Pancreas (tissue), 10 donors: Measurements from ENCODE around the gene SRPRB. TPM values are rescaled to one million over a fixed set of nuclear protein-coding genes. Genes with fewer than 3 reads are reported as not detected.

Experiments
- ATAC-seq, 4 donors: fragments of 200-7000 bp; cut with Tn5 transposase; one replicate each; pipeline versions ENCODE4 v1.8.0 to v1.9.1; 2020; ENCODE audit warnings: mild to moderate bottlenecking in 4 of 4, moderate library complexity in 4 of 4
- DNase-seq, 6 donors: peaks; one replicate each; pipeline ENCODE4 v3.0.0-alpha.2; 2020
- FAIRE-seq: peaks from 2 replicates; lab custom pipeline; 2012; peaks lifted over from hg19 to GRCh38; lab: Jason Lieb, UNC
- H3K27ac ChIP-seq, 4 donors: fragments of 200-600 bp; sonication (generic); 1 replicate in 3 of 4; 2 replicates in 1 of 4; pipeline versions ENCODE4 v1.5.0 to v1.8.0; 2020
- H3K27me3 ChIP-seq, 4 donors: fragments of 200-600 bp; one replicate each; pipeline ENCODE4 v1.8.0; 2021
- H3K36me3 ChIP-seq, 3 donors: fragments of 200-600 bp; sonication (generic) in 1 of 3; one replicate each; pipeline versions ENCODE4 v1.5.0 to v1.8.0; 2020 to 2021
- H3K4me1 ChIP-seq, 3 donors: fragments of 200-600 bp; one replicate each; pipeline ENCODE4 v1.8.0; 2021
- H3K4me3 ChIP-seq, 4 donors: fragments of 200-600 bp; sonication (generic) in 2 of 4; one replicate each; pipeline versions ENCODE4 v1.5.0 to v1.8.0; 2020 to 2021
- H3K9me3 ChIP-seq, 4 donors: fragments of 200-600 bp; one replicate each; pipeline ENCODE4 v1.8.0; 2021
- CTCF ChIP-seq, 4 donors: fragments of 200-600 bp; sonication (generic) in 3 of 4; IDR thresholded peaks; one replicate each; pipeline versions ENCODE4 v1.5.0 to v1.8.0; 2021; ENCODE audit warnings: antibody characterized with exemption in 4 of 4
- WGBS, 2 donors: extraction: QIAGEN DNeasy Blood & Tissue Kit; methylation state at CpG; one replicate each; pipeline ENCODE4 v1.1.7; 2013; 5-methylcytosine and 5-hydroxymethylcytosine counted together
- intact Hi-C, 3 donors: fragments of 100-400 bp; cut with DNase I; formaldehyde crosslinking; loops; one replicate each; pipeline versions ENCODE4 v1.11.1 to v1.14.2; 2022
- polyA plus RNA-seq, 2 donors: library from polyadenylated mRNA; stranded (reverse); fragments of 200-250 nt; gene quantifications; one replicate each; pipeline ENCODE4 v1.2.3, GENCODE V29; 2013
- total RNA-seq, 6 donors: library from RNA; stranded (reverse); fragmentation: NEBNext Ultra II Directional in 4 of 6; extraction: Animal tissue kit (Norgen Biotek cat#: 25700) in 4 of 6; gene quantifications; one replicate each; pipeline versions ENCODE4 v1.2.1 to v1.2.4, GENCODE V29; 2021 to 2023
- donor health status: healthy with polysubstance abuse.
- donor health status: DM: no; HTN: no; CAD: no; lungs with moderate emphysema.
- donor health status: DM: no; HTN: no; CAD: no.
- donor health status: control.
- donor health status: control.
- donor health status: Bipolar disorder and iron deficiency.
- donor health status: DM: yes; HTN: yes; CAD: no.
- donor health status: DM: no; HTN: no; CAD: no.
- donor health status: DM: no; HTN: no; CAD: no.
- donor health status: DM: yes; HTN: yes; CAD: no.

Gene SRPRB
- total and polyA plus RNA-seq, 8 donors = 37.0 to 132 (median 75.3) TPM

GRCh38 chr3:133783762-133784161 is 21.9 kb upstream of the SRPRB start:
- no peak for DNase-seq
- intact Hi-C loops = no loop called here
- H3K27ac ChIP-seq = no peak overlapping the region
- H3K4me3 ChIP-seq = no peak overlapping the region
- no peak for ATAC-seq
- WGBS, 2 donors = 48 to 57% methylated on average over 32 of the region's 32 CpGs
- FAIRE-seq = no peak
- H3K36me3 ChIP-seq = no peaks in the 10 kb centered on the region
- H3K9me3 ChIP-seq = no peaks in the 10 kb centered on the region
- H3K27me3 ChIP-seq = no peaks in the 10 kb centered on the region
- H3K4me1 ChIP-seq = no peaks in the 10 kb centered on the region
- TF ChIP-seq CTCF (IDR thresholded peaks at IDR 0.05) = no peak

- no peak for TF ChIP-seq CTCF (IDR thresholded peaks at IDR 0.05)
- no peak overlapping the region for H3K4me3 ChIP-seq
- no peak overlapping the region for H3K27ac ChIP-seq
- ATAC-seq (no peak), DNase-seq (no peak), FAIRE-seq (no peak)
- H3K27me3 ChIP-seq = no peaks in the 10 kb centered on the region
- no peaks in the 10 kb centered on the region for H3K4me1 ChIP-seq
- 61 to 70% methylated on average over 2 of the region's 2 CpGs for WGBS, 2 donors
- intact Hi-C loops = no loop called here
- no peaks in the 10 kb centered on the region for H3K36me3 ChIP-seq
- peaks cover 0 to 3% (median 0%) of the 10 kb centered on the region in 4 donors for H3K9me3 ChIP-seq
Observed at GRCh38 chr3:133788024-133788423, 17.6 kb upstream of the SRPRB start.

DNA sequence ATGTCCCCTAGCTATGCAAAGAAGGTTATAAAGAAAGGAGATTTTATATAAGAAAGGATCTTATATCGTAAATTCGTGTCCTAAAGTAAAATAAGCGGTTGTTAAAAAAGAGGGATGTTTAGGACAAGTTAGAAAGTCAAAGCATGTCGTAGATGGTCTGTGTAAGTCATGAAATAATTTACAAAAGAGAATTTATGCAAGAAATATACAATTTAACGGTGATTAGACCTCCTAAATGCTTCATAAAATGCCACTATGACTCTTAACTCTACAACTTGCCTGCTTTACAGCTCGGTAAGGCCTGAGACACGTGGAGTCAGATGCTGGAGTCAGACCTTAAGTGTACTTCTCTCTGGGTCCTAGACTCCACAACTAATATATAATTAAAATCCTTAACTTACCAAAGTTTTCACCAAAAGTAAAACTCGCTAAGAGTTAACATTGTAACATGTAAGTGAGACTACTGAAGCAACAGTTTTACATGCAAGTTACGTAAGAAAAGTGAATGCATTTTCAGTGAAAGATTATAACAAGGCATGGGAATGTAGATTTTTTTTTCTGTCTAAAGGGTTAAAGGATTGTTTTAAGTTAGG is 13.3 kb upstream of the SRPRB start:
- no peak for TF ChIP-seq CTCF (IDR thresholded peaks at IDR 0.05)
- WGBS, 2 donors = 53 to 55% methylated on average over 9 of the region's 9 CpGs
- H3K27me3 ChIP-seq = no peaks in the 10 kb centered on the region
- no peaks in the 10 kb centered on the region for H3K36me3 ChIP-seq
- DNase-seq (no peak), ATAC-seq (no peak), FAIRE-seq (no peak)
- H3K4me1 ChIP-seq = no peaks in the 10 kb centered on the region
- peaks cover 0 to 3% (median 0%) of the 10 kb centered on the region in 4 donors for H3K9me3 ChIP-seq
- intact Hi-C loops = no loop called here
- H3K27ac ChIP-seq = no peak overlapping the region
- no peak overlapping the region for H3K4me3 ChIP-seq

DNA sequence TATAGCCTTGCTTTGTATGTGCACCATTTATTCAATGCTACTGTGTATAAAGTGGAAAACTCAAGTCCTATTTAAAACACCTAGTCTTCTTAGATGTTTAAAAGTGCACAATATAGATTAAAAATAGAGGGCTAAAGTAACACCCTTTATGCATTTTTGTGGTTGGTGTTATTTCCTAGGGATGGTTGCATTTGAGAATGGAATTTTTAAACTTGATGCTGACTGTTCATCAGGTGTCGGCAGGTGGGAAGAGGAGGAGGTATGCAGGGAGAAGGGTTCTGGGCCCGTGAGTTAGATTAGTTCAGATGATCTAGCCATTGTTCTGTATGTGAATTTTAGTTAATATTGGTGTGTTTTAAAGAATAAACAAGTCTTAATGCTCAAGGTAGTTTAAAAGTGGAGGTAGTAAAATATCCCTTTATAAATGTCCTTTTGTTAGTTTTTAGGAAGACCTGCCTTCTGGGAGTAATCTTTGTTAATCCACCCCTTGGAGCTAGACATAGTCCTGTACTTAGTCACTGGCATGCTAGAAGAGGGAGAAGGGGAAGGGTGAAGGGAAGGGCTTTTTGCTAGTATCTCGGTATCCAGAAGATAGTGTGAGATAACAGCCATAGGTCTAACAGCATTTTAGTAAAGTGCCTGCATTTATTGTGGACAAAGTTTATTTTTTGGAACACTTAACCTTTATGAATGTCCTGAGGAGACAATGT is 8.1 kb upstream of the SRPRB start:
- Histone ChIP-seq H3K36me3 (no peaks in the 10 kb centered on the region), H3K4me3 (no peak overlapping the region), H3K27me3 (no peaks in the 10 kb centered on the region), H3K4me1 (no peaks in the 10 kb centered on the region), H3K9me3 (no peaks in the 10 kb centered on the region), H3K27ac (no peak overlapping the region)
- 75 to 82% methylated on average over 3 of the region's 3 CpGs for WGBS, 2 donors
- ATAC-seq (no peak), FAIRE-seq (no peak), DNase-seq (no peak)
- intact Hi-C loops = no loop called here
- no peak for TF ChIP-seq CTCF (IDR thresholded peaks at IDR 0.05)
